HPDE6-E6E7 (cell line): Measurements from ENCODE around the gene CSTA.

Source experiments
- DNase-seq: peaks from one replicate; pipeline ENCODE4 v3.0.0; 2011; ENCODE audit warnings: missing footprints; ENCODE audit errors: extremely low spot score

Gene CSTA

DNA sequence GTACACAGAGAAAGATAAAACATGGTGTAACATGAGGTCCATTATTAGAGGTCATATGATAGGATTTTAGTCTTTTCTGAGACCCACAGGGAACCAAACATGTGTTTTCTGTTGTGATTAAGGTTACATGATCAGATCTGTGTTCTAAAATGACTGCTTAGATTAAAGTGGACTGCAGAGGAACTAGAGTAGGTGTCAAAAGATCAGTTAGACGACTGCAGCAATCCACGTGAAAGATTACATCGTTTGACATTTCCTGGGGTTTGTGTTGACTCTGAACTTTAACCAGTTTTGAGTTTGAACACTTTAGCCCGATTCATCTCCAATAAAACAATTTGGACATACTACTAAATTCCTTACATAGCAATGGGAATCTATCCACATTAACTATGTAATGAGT lies 52.9 kb downstream of the CSTA start:
- DNase-seq: no peak

DNA sequence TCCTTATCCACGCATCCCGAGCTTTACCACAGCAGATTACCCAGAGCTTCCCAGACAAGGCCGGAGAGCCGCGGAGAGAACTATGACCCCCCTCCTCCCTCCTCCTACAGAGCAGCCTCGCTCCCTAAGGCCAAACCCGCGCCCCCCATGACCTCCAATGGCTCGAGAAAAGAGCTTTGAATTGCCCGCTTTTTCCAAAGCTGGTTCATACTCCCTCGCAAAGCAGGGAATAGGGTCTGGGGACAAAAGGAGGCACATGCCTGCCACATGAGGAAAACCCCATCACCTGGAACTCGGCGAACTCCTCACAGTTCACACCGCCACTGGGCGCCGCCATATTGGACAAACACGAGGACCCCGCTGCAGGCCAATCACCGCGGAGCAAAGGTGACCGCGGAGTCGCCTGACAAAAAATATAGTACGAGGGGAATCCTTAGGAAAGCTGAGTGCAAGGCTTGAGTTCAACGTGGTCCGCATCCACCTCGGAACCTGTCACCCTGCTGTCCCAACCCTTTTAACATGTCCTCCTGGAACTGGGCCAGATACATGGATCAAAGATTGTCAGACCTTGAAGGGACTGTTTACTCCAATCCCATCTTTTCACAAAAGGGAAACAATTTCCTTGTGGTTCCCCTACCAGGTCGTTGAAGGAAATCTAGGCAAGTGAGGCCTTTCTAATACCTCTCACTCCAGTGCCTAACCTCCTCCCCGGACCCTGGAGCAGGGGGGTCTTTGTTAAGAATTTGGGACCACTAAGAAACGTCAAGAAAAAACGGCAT lies 58.0 kb downstream of the CSTA start, which contains the start of gene MIX23:
MIX23 (minus strand) TSS at position 344 of the 779 bp plus-strand sequence; CDS start at position 337, 7 bp downstream.
- peak; percentile 78 for DNase-seq

DNA sequence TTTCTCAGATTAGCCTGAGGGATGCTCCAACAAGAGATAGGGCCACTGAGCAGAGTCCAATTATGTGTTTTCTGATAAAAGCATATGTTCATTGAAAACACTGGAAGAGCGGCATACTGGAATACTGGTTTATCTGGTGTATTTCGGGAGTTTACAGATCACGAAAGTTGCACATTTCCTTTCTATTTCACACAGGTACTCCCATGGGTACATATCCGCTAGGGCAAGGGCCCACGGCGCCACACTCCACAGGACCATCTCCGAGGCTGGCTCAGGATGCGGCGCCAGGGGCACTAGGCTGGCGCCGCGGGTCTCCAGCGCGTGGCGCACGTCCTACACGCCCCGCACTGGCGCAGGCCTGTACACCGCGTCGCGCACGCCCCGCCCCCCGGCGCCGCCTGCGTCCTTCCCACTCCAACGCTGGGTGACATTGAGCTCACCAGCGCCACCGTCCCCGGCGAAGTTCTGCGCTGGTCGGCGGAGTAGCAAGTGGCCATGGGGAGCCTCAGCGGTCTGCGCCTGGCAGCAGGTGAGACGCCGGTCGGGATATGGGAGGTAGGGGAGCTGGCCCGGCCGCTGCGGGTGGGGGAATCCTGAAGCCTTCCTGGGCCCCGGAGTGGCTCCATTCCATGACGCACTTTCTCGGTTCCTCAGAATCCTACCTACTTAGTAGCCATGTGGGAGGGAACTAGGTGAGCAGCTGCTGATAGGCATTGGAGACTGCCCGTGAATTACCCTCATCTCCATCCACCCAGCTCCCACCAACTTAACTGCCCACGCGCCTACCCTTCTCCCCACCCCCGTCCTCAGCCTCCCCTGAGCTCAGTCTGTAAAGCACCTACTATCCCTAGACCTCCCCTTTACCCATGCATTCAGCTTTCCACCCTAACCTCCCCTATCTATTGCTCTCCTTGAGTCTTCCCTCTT lies 59.0 kb downstream of the CSTA start, which contains the start of gene FAM162A:
FAM162A (plus strand) TSS at position 412 of the 927 bp plus-strand sequence; CDS start at position 496, 84 bp downstream.
- DNase-seq: peak; percentile 79

DNA sequence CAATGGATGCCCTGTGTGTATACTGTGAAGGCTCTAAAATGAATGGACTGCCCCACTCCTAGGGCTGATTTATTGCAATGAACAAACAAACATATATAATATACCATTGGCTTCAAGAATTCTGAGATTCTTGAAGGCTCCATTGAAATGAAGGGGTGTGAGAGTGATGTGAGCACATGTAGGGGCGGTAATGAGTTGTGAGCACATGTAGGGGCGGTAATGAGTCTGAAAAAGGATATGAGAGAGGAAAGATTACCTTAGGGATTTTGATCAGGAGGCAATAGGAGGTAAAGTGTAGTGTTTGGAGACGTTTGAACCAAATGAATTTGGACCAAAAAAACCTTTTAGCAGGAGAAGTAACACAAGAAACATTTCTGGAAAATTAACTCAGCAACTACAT lies 62.7 kb downstream of the CSTA start:
- no peak for DNase-seq

DNA sequence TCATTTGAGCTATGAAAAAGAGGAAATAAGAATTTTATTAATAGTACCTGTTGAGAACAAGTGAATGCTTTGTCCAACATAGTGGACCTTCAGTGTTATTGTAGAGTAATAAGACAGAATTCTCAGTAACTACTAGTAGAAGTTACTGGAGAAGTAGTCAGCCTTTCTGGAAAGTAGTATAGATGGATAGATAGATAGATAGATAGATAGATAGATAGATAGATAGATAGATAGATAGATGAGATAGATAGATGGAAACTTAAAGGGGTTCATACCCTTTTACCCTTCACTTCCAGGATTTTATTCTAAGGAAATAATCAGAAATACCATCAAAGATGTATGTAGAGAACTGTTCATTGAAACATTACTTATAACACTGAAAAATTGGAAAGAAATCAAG lies 64.1 kb downstream of the CSTA start:
- DNase-seq: no peak

DNA sequence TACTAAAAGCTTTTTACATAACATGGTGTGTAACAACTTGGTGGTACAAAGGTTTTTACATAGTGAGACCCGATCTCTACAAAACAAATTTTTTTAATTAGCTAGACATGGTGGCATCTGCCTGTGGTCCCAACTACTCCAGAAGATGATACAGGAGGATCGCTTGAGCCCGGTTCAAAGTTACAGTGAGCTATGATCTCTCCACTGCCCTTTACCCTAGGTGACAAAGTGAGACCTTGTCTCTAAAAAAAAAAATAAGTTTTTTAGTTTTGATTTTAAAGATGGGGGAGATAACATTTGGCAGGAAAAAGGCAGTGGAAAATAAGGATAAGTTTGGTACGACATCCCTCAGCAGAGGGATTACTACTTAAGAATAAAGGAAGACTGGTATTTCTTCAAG lies 64.8 kb downstream of the CSTA start:
- DNase-seq: no peak

DNA sequence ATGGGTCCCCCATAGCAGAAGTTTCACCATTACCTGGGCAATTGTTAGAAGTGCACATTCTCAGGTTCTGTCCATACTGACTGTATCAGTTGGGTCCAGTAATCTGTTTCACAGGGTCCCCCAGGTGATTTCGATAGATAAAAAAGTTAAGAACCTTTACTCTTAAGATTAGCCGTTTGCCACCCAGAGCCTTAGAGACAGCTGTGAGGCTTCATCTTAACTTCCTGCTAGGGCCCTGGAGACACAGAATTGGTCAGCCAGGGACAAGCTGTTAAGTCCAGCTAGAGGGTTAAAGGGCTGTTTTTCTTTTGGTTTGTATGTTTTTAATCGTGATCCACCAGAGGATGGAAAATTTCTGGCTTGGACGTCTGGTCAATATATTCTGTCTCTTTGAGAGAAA lies 65.6 kb downstream of the CSTA start:
- no peak for DNase-seq
